ENCODE measurements around the gene ZNF675. TPM values are rescaled to one million over a fixed set of nuclear protein-coding genes. Genes with fewer than 3 reads are reported as not detected.
"Not testable (repeated sequence)": the region's sequence is repeated elsewhere in the genome, so short reads cannot be mapped to it uniquely, and the experiment has no call there.

ZNF675 gene
- total RNA-seq, 1 donor from 2014 or later = 15.5 TPM

GRCh38 chr19:23673132-23673531, 13.9 kb downstream of the ZNF675 start:
- Histone ChIP-seq H3K9ac (ENCODE audit: low read length) (no peak overlapping the region), H3K79me2 (ENCODE audit: insufficient read depth, low read length) (peaks cover 86% of the 10 kb centered on the region), H3K4me2 (ENCODE audit: low read length) (no peak overlapping the region), H3K4me3 (ENCODE audit: insufficient read depth, low read depth, low read length) (no peak overlapping the region), H3K27me3 (ENCODE audit: insufficient read depth, low read length) (no peaks in the 10 kb centered on the region), H3K9me3 (ENCODE audit: insufficient read depth, low read depth, low read length) (no peaks in the 10 kb centered on the region), H4K20me1 (ENCODE audit: insufficient read depth, low read length) (no peaks in the 10 kb centered on the region), H3K4me1 (ENCODE audit: insufficient read depth, low read length) (no peaks in the 10 kb centered on the region), H3K36me3 (ENCODE audit: insufficient read depth, low read length) (no peaks in the 10 kb centered on the region), H3K27ac (ENCODE audit: low read depth, low read length) (no peak overlapping the region), H2AFZ (ENCODE audit: low read depth, low read length) (no peak overlapping the region)
- FAIRE-seq (no peak), DNase-seq (ENCODE audit: low read depth) (no peak)
- Mint-ChIP-seq H3K27me3 (ENCODE audit: low read depth, unreplicated experiment) (no peaks in the 10 kb centered on the region), H3K4me3 (ENCODE audit: unreplicated experiment) (no peak overlapping the region), H3K4me1 (ENCODE audit: low read depth, unreplicated experiment) (no peaks in the 10 kb centered on the region), H3K36me3 (ENCODE audit: low read depth, unreplicated experiment) (peaks cover 14% of the 10 kb centered on the region), H3K9me3 (ENCODE audit: unreplicated experiment) (peaks cover 4% of the 10 kb centered on the region), H3K27ac (ENCODE audit: unreplicated experiment) (no peak overlapping the region)
- no peak for TF ChIP-seq EZH2 (IDR thresholded peaks at IDR 0.05; ENCODE audit: insufficient read depth, low read length)
- TF ChIP-seq, protein P1, sequence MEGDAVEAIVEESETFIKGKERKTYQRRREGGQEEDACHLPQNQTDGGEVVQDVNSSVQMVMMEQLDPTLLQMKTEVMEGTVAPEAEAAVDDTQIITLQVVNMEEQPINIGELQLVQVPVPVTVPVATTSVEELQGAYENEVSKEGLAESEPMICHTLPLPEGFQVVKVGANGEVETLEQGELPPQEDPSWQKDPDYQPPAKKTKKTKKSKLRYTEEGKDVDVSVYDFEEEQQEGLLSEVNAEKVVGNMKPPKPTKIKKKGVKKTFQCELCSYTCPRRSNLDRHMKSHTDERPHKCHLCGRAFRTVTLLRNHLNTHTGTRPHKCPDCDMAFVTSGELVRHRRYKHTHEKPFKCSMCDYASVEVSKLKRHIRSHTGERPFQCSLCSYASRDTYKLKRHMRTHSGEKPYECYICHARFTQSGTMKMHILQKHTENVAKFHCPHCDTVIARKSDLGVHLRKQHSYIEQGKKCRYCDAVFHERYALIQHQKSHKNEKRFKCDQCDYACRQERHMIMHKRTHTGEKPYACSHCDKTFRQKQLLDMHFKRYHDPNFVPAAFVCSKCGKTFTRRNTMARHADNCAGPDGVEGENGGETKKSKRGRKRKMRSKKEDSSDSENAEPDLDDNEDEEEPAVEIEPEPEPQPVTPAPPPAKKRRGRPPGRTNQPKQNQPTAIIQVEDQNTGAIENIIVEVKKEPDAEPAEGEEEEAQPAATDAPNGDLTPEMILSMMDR (IDR thresholded peaks at IDR 0.05; ENCODE audit: insufficient read depth, low read depth, low read length) = no peak

DNA sequence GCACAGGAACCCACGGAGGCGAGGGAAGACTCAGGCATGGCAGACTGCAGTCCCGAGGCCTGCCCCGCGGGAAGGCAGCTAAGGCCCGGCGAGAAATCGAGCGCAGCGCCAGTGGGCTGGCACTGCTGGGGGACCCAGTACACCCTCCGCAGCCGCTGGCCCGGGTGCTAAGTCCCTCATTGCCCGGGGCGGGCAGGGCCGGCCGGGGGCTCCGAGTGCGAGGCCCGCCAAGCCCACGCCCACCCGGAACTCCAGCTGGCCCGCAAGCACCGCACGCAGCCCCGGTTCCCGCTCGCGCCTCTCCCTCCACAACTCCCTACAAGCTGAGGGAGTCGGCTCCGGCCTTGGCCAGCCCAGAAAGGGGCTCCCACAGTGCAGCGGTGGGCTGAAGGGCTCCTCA, 18.4 kb downstream of the ZNF675 start:
- H3K27ac ChIP-seq (ENCODE audit: low read depth, low read length); H3K4me3 ChIP-seq (ENCODE audit: insufficient read depth, low read depth, low read length); H3K36me3 ChIP-seq (ENCODE audit: insufficient read depth, low read length); H3K9ac ChIP-seq (ENCODE audit: low read length); H3K27ac Mint-ChIP-seq (ENCODE audit: unreplicated experiment); H2AFZ ChIP-seq (ENCODE audit: low read depth, low read length); H3K4me3 Mint-ChIP-seq (ENCODE audit: unreplicated experiment); H3K27me3 ChIP-seq (ENCODE audit: insufficient read depth, low read length); H3K4me1 Mint-ChIP-seq (ENCODE audit: low read depth, unreplicated experiment); H3K4me1 ChIP-seq (ENCODE audit: insufficient read depth, low read length); H3K4me2 ChIP-seq (ENCODE audit: low read length); H3K9me3 ChIP-seq (ENCODE audit: insufficient read depth, low read depth, low read length); FAIRE-seq; H4K20me1 ChIP-seq (ENCODE audit: insufficient read depth, low read length); H3K27me3 Mint-ChIP-seq (ENCODE audit: low read depth, unreplicated experiment); DNase-seq (ENCODE audit: low read depth): not testable (repeated sequence)
- Mint-ChIP-seq H3K9me3 (ENCODE audit: unreplicated experiment) (peaks cover 11% of the 10 kb centered on the region), H3K36me3 (ENCODE audit: low read depth, unreplicated experiment) (peaks cover 30% of the 10 kb centered on the region)
- peaks cover 59% of the 10 kb centered on the region for H3K79me2 ChIP-seq (ENCODE audit: insufficient read depth, low read length)

DNA sequence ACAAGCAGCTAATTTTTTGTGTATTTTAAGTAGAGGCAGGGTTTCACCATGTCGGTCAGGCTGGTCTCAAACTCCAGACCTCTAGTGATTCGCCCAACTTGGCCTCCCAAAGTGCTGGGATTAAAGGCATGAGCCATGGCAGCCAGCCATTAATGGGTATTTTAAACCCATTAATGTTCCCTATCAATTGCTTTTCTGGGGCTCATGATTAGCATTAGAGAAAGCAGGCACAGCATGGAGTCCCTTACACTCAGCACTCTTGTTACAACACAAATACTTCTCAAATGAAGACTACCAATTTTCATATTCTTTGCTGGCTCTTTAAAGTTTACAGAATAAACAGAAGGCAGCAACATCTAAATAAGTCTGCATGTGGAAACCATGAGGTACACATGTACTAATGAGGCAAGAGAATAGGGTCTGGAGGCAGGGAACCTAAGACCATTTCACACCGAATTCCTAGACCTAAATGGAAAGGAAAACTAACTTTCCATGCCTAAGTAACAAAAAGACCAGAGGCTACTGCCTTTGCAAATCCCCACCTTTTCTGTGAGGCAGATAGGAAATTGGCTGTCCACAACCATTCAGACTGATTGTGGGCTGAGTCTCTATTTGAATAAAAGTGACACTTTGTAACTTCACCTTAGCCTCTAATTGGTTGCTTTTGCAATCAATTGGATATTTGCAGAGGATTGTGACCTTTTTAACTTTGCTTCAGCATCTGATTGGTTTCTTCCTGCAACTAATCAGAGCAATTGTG, 21.2 kb downstream of the ZNF675 start:
- H3K27ac ChIP-seq (ENCODE audit: low read depth, low read length) = no peak overlapping the region
- no peak overlapping the region for H3K4me2 ChIP-seq (ENCODE audit: low read length)
- H3K36me3 ChIP-seq (ENCODE audit: insufficient read depth, low read length) = peaks cover 2% of the 10 kb centered on the region
- no peak overlapping the region for H3K4me3 ChIP-seq (ENCODE audit: insufficient read depth, low read depth, low read length)
- peaks cover 47% of the 10 kb centered on the region for H3K36me3 Mint-ChIP-seq (ENCODE audit: low read depth, unreplicated experiment)
- H3K9me3 Mint-ChIP-seq (ENCODE audit: unreplicated experiment) = peaks cover 19% of the 10 kb centered on the region
- H3K79me2 ChIP-seq (ENCODE audit: insufficient read depth, low read length) = peaks cover 32% of the 10 kb centered on the region
- FAIRE-seq (no peak), DNase-seq (ENCODE audit: low read depth) (no peak)
- no peaks in the 10 kb centered on the region for H4K20me1 ChIP-seq (ENCODE audit: insufficient read depth, low read length)
- no peak for TF ChIP-seq EZH2 (IDR thresholded peaks at IDR 0.05; ENCODE audit: insufficient read depth, low read length)
- TF ChIP-seq, protein P1 (IDR thresholded peaks at IDR 0.05; ENCODE audit: insufficient read depth, low read depth, low read length) = no peak
- H3K4me1 ChIP-seq (ENCODE audit: insufficient read depth, low read length) = no peaks in the 10 kb centered on the region
- no peak overlapping the region for H3K27ac Mint-ChIP-seq (ENCODE audit: unreplicated experiment)
- no peaks in the 10 kb centered on the region for H3K9me3 ChIP-seq (ENCODE audit: insufficient read depth, low read depth, low read length)
- H3K27me3 ChIP-seq (ENCODE audit: insufficient read depth, low read length) = no peaks in the 10 kb centered on the region
- H3K4me1 Mint-ChIP-seq (ENCODE audit: low read depth, unreplicated experiment) = no peaks in the 10 kb centered on the region
- H2AFZ ChIP-seq (ENCODE audit: low read depth, low read length) = no peak overlapping the region
- H3K27me3 Mint-ChIP-seq (ENCODE audit: low read depth, unreplicated experiment) = no peaks in the 10 kb centered on the region
- H3K9ac ChIP-seq (ENCODE audit: low read length) = no peak overlapping the region
- H3K4me3 Mint-ChIP-seq (ENCODE audit: unreplicated experiment) = no peak overlapping the region

GRCh38 chr19:23649817-23650216, 37.2 kb downstream of the ZNF675 start:
- not testable (repeated sequence) for H2AFZ ChIP-seq (ENCODE audit: low read depth, low read length); H3K27me3 Mint-ChIP-seq (ENCODE audit: low read depth, unreplicated experiment); H3K9ac ChIP-seq (ENCODE audit: low read length); H3K27ac Mint-ChIP-seq (ENCODE audit: unreplicated experiment); H3K79me2 ChIP-seq (ENCODE audit: insufficient read depth, low read length); H3K9me3 ChIP-seq (ENCODE audit: insufficient read depth, low read depth, low read length); H3K27ac ChIP-seq (ENCODE audit: low read depth, low read length); H4K20me1 ChIP-seq (ENCODE audit: insufficient read depth, low read length); FAIRE-seq; DNase-seq (ENCODE audit: low read depth); H3K4me3 ChIP-seq (ENCODE audit: insufficient read depth, low read depth, low read length); H3K4me2 ChIP-seq (ENCODE audit: low read length); H3K4me3 Mint-ChIP-seq (ENCODE audit: unreplicated experiment); H3K4me1 ChIP-seq (ENCODE audit: insufficient read depth, low read length); H3K27me3 ChIP-seq (ENCODE audit: insufficient read depth, low read length); H3K4me1 Mint-ChIP-seq (ENCODE audit: low read depth, unreplicated experiment)
- Mint-ChIP-seq H3K36me3 (ENCODE audit: low read depth, unreplicated experiment) (peaks cover 27% of the 10 kb centered on the region), H3K9me3 (ENCODE audit: unreplicated experiment) (peaks cover 32% of the 10 kb centered on the region)
- H3K36me3 ChIP-seq (ENCODE audit: insufficient read depth, low read length) = peaks cover 11% of the 10 kb centered on the region
